Loucy (cell line): ENCODE results near the gene VWA7.
"Not testable (repeated sequence)": the region's sequence is repeated elsewhere in the genome, so short reads cannot be mapped to it uniquely, and the experiment has no call there.

ENCODE experiments used
- H2AFZ ChIP-seq: fragments of 200-600 bp; sonication (generic); 2 replicates; pipeline ENCODE4 v1.6.0; 2016; ENCODE audit warnings: antibody characterized with exemption, mild to moderate bottlenecking, low read length, moderate library complexity
- H3F3A ChIP-seq: fragments of 200-600 bp; 2 replicates; pipeline ENCODE4 v1.6.0; 2016; ENCODE audit warnings: antibody characterized with exemption, low read depth, mild to moderate bottlenecking
- H3K27me3 ChIP-seq: fragments of 200-600 bp; sonication (generic); 2 replicates; pipeline ENCODE4 v1.6.1; 2014; ENCODE audit warnings: low read length, mild to moderate bottlenecking; ENCODE audit not compliant: insufficient read depth, poor library complexity, severe bottlenecking
- H3K36me3 ChIP-seq: fragments of 200-600 bp; sonication (generic); 2 replicates; pipeline ENCODE4 v1.6.1; 2016; ENCODE audit warnings: low read length; ENCODE audit not compliant: insufficient read depth
- H3K4me1 ChIP-seq: fragments of 200-600 bp; sonication (generic); 2 replicates; pipeline ENCODE4 v1.5.1; 2014; ENCODE audit warnings: low read length, mild to moderate bottlenecking; ENCODE audit not compliant: insufficient read depth, poor library complexity, severe bottlenecking
- H3K4me2 ChIP-seq: fragments of 200-600 bp; sonication (generic); 2 replicates; pipeline ENCODE4 v1.6.0; 2014; ENCODE audit warnings: antibody characterized with exemption, low read length, low read depth, mild to moderate bottlenecking; ENCODE audit not compliant: poor library complexity, severe bottlenecking
- H3K4me3 ChIP-seq: fragments of 200-600 bp; sonication (generic); 2 replicates; pipeline ENCODE4 v1.5.1; 2014; ENCODE audit warnings: low read length, mild to moderate bottlenecking, mixed read lengths; ENCODE audit not compliant: poor library complexity, severe bottlenecking
- H3K79me2 ChIP-seq: fragments of 200-600 bp; sonication (generic); 2 replicates; pipeline ENCODE4 v1.6.1; 2014; ENCODE audit warnings: low read length; ENCODE audit not compliant: insufficient read depth
- H3K9ac ChIP-seq: fragments of 200-600 bp; sonication (generic); 2 replicates; pipeline ENCODE4 v1.6.0; 2014; ENCODE audit warnings: mild to moderate bottlenecking, low read depth, low read length, moderate library complexity; ENCODE audit not compliant: poor library complexity, severe bottlenecking
- H3K9me2 ChIP-seq: fragments of 200-600 bp; sonication (generic); replicated peaks from 2 replicates; pipeline ENCODE4 v1.6.1; 2016; ENCODE audit warnings: low read depth, low read length, mixed read lengths
- H3K9me3 ChIP-seq: fragments of 200-600 bp; sonication (generic); 2 replicates; pipeline ENCODE4 v1.6.1; 2014; ENCODE audit warnings: mild to moderate bottlenecking, antibody characterized with exemption, low read length, low read depth; ENCODE audit not compliant: insufficient read depth
- H4K20me1 ChIP-seq: fragments of 200-600 bp; sonication (generic); 2 replicates; pipeline ENCODE4 v1.6.0; 2014; ENCODE audit warnings: antibody characterized with exemption, low read length, mild to moderate bottlenecking; ENCODE audit not compliant: insufficient read depth, poor library complexity, severe bottlenecking
- EZH2phosphoT487 ChIP-seq: fragments of 200-600 bp; IDR thresholded peaks from 2 replicates; pipeline ENCODE4 v1.6.1; 2018; ENCODE audit warnings: antibody characterized with exemption, mild to moderate bottlenecking, moderate library complexity, borderline replicate concordance
- TF ChIP-seq, protein P1 (sequence below): fragments of 200-600 bp; sonication (generic); conservative IDR thresholded peaks from 2 replicates; pipeline ENCODE4 v1.5.1; 2014; ENCODE audit warnings: mild to moderate bottlenecking, antibody characterized with exemption, low read length

VWA7 gene

DNA sequence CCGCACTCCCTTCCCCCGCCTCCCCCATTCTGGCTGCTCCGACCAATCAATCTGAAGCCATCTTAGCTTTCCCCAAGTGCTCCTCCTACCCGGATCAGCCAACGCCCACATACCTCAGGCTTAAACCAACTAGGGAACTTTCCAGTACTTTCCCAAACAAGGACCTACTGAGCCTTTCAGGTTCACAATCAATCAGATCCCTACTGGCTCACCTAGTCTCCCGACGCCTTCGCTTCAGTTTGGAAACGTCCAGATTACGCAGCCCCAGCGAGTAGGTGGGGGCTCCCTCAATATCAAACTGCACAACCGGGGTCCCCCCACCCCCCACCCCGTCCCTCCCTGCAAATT is 37.5 kb upstream of the VWA7 start:
- Histone ChIP-seq H3K4me3 (no peak overlapping the region), H3K79me2 (no peaks in the 10 kb centered on the region), H3K4me1 (no peaks in the 10 kb centered on the region), H2AFZ (no peak overlapping the region), H3K27me3 (no peaks in the 10 kb centered on the region), H3K9me3 (no peaks in the 10 kb centered on the region), H3K36me3 (no peaks in the 10 kb centered on the region), H3K4me2 (no peak overlapping the region), H4K20me1 (no peaks in the 10 kb centered on the region), H3K9me2 (no peaks in the 10 kb centered on the region), H3K9ac (no peak overlapping the region), H3F3A (no peaks in the 10 kb centered on the region)
- TF ChIP-seq EZH2phosphoT487 = no peak
- TF ChIP-seq, protein P1, sequence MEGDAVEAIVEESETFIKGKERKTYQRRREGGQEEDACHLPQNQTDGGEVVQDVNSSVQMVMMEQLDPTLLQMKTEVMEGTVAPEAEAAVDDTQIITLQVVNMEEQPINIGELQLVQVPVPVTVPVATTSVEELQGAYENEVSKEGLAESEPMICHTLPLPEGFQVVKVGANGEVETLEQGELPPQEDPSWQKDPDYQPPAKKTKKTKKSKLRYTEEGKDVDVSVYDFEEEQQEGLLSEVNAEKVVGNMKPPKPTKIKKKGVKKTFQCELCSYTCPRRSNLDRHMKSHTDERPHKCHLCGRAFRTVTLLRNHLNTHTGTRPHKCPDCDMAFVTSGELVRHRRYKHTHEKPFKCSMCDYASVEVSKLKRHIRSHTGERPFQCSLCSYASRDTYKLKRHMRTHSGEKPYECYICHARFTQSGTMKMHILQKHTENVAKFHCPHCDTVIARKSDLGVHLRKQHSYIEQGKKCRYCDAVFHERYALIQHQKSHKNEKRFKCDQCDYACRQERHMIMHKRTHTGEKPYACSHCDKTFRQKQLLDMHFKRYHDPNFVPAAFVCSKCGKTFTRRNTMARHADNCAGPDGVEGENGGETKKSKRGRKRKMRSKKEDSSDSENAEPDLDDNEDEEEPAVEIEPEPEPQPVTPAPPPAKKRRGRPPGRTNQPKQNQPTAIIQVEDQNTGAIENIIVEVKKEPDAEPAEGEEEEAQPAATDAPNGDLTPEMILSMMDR = no peak

DNA sequence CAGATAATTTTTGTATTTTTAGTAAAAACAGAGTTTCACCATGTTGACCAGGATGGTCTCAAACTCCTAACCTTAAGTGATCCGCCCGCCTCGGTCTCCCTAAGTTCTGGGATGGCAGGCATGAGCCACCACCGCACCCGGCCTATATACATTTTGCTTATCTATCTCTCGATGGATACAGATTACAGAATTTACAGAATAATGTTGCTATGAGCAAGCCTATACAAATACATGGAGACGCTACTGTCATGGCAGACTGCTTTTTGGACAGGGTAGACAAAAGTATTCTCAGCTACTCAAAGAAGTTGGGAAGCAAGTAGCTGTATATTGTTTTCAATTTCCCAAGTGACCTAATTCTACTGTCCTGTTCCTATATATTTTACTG is 36.3 kb upstream of the VWA7 start:
- no peaks in the 10 kb centered on the region for H3K9me3 ChIP-seq
- no peak overlapping the region for H3K4me3 ChIP-seq
- H4K20me1 ChIP-seq = no peaks in the 10 kb centered on the region
- no peaks in the 10 kb centered on the region for H3K4me1 ChIP-seq
- H3K9ac ChIP-seq = no peak overlapping the region
- no peaks in the 10 kb centered on the region for H3K36me3 ChIP-seq
- no peaks in the 10 kb centered on the region for H3K9me2 ChIP-seq
- H3F3A ChIP-seq = no peaks in the 10 kb centered on the region
- H3K27me3 ChIP-seq = no peaks in the 10 kb centered on the region
- H3K79me2 ChIP-seq = no peaks in the 10 kb centered on the region
- H2AFZ ChIP-seq = no peak overlapping the region
- H3K4me2 ChIP-seq = no peak overlapping the region
- TF ChIP-seq EZH2phosphoT487 = no peak
- TF ChIP-seq, protein P1 = no peak

DNA sequence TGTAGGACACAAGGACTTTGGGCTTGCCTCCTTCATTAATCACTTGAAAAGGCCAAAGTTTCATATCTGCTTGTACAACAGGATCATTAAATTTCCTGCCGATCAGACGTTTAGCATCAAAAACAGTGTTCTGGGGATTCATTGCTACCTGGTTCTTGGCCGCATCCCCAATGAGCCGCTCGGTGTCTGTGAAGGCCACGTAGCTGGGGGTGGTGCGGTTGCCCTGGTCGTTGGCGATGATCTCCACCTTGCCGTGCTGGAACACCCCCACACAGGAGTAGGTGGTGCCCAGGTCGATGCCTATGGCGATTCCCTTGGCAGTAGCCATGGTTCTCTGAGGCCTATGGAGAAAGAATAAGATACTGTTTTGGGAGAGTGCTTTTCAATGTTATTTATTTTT is 34.5 kb upstream of the VWA7 start:
- Histone ChIP-seq H3F3A (no peaks in the 10 kb centered on the region), H4K20me1 (no peaks in the 10 kb centered on the region), H3K9ac (no peak overlapping the region), H2AFZ (no peak overlapping the region), H3K36me3 (no peaks in the 10 kb centered on the region), H3K9me3 (no peaks in the 10 kb centered on the region), H3K4me1 (no peaks in the 10 kb centered on the region), H3K4me3 (no peak overlapping the region), H3K27me3 (no peaks in the 10 kb centered on the region), H3K9me2 (no peaks in the 10 kb centered on the region), H3K4me2 (no peak overlapping the region), H3K79me2 (peaks cover under 1% of the 10 kb centered on the region)
- TF ChIP-seq, protein P1 = no peak
- TF ChIP-seq EZH2phosphoT487 = no peak

DNA sequence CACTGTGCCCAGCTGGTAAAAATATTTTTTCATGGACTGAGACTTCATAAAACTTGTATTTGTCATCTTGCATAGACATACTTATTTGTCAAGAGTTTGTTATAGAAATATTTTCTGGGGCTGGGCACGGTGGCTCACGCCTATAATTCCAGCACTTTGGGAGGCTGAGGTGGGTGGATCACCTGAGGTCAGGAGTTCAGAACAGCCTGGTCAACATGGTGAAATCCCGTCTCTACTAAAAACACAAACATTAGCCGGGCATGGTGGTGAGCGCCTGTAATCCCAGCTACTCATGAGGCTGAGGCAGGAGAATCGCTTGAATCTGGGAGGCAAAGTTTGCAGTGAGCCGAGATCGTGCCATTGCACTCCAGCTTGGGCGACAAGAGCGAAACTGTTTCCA is 31.5 kb upstream of the VWA7 start:
- not testable (repeated sequence) for H3F3A ChIP-seq, H3K4me3 ChIP-seq, H4K20me1 ChIP-seq, H3K36me3 ChIP-seq, H3K9ac ChIP-seq, H3K27me3 ChIP-seq, H3K9me3 ChIP-seq, H2AFZ ChIP-seq, H3K4me2 ChIP-seq, H3K9me2 ChIP-seq
- peaks cover 14% of the 10 kb centered on the region for H3K4me1 ChIP-seq
- H3K79me2 ChIP-seq = peaks cover 30% of the 10 kb centered on the region
